Measurements from ENCODE around the gene HBEGF.
A peak's percentile ranks its signal among the peaks of the same experiment; 100 is the strongest.

The HBEGF gene

GRCh38 chr5:140331638-140332037, 14.8 kb downstream of the HBEGF start:
- DNase-seq, result no peak

GRCh38 chr5:140329739-140330481, 16.5 kb downstream of the HBEGF start:
- no peak for DNase-seq

- no peak for DNase-seq
Measured at GRCh38 chr5:140328036-140328764, 18.2 kb downstream of the HBEGF start.

GRCh38 chr5:140327589-140327988, 18.8 kb downstream of the HBEGF start:
- no peak for DNase-seq

GRCh38 chr5:140325486-140325885, 20.9 kb downstream of the HBEGF start:
- no peak for DNase-seq

GRCh38 chr5:140324617-140325241, 21.7 kb downstream of the HBEGF start:
- DNase-seq, result no peak

- no peak for DNase-seq
Measured at GRCh38 chr5:140324041-140324600, 22.3 kb downstream of the HBEGF start.

- no peak for DNase-seq
Measured at GRCh38 chr5:140322751-140323731, 23.4 kb downstream of the HBEGF start.

GRCh38 chr5:140321796-140322195, 24.6 kb downstream of the HBEGF start:
- DNase-seq, result no peak

GRCh38 chr5:140319833-140320232, 26.6 kb downstream of the HBEGF start:
- peak; percentile 16 for DNase-seq

GRCh38 chr5:140318792-140319191, 27.6 kb downstream of the HBEGF start:
- no peak for DNase-seq

- no peak for DNase-seq
Measured at GRCh38 chr5:140317859-140318258, 28.5 kb downstream of the HBEGF start.

GRCh38 chr5:140312791-140313189, 33.6 kb downstream of the HBEGF start:
- no peak for DNase-seq

- no peak for DNase-seq
Measured at GRCh38 chr5:140312067-140312790, 34.2 kb downstream of the HBEGF start.

GRCh38 chr5:140311011-140311467, 35.4 kb downstream of the HBEGF start:
- DNase-seq, result peak; percentile 36

- DNase-seq, result no peak
Measured at GRCh38 chr5:140310434-140310833, 36.0 kb downstream of the HBEGF start.

GRCh38 chr5:140309706-140310249, 36.6 kb downstream of the HBEGF start:
- DNase-seq, result no peak

- no peak for DNase-seq
Measured at GRCh38 chr5:140305471-140305870, 40.9 kb downstream of the HBEGF start.

- DNase-seq, result no peak
Measured at GRCh38 chr5:140303966-140304365, 42.4 kb downstream of the HBEGF start.

- DNase-seq, result peak; percentile 96
Measured at GRCh38 chr5:140302786-140303639, 43.4 kb downstream of the HBEGF start, which contains the start of gene PFDN1. PFDN1 (minus strand) TSS chr5:140303101; CDS start chr5:140303073, 28 bp downstream.
